Keratinocyte (primary cell): ENCODE measurements around the gene ARHGAP1.

Source experiments
- EZH2 ChIP-seq: IDR thresholded peaks from one replicate; pipeline ENCODE4 v1.6.1; 2012; ENCODE audit warnings: inconsistent platforms, mild to moderate bottlenecking, low read length, moderate library complexity
- TF ChIP-seq, protein P1 (sequence below), 3 experiments: IDR thresholded peaks in 1 of 3; conservative IDR thresholded peaks in 1 of 3; optimal IDR thresholded peaks in 1 of 3; 2 replicates in 2 of 3; 3 replicates in 1 of 3; pipeline versions ENCODE3 to v1.5.1; 2011; ENCODE audit warnings: low read length in 3 of 3, mild to moderate bottlenecking in 3 of 3, moderate library complexity in 2 of 3, control low read depth in 1 of 3, inconsistent platforms in 1 of 3; ENCODE audit not compliant: insufficient read depth in 2 of 3; ENCODE audit errors: extremely low read depth in 1 of 3

- TF ChIP-seq, protein P1, sequence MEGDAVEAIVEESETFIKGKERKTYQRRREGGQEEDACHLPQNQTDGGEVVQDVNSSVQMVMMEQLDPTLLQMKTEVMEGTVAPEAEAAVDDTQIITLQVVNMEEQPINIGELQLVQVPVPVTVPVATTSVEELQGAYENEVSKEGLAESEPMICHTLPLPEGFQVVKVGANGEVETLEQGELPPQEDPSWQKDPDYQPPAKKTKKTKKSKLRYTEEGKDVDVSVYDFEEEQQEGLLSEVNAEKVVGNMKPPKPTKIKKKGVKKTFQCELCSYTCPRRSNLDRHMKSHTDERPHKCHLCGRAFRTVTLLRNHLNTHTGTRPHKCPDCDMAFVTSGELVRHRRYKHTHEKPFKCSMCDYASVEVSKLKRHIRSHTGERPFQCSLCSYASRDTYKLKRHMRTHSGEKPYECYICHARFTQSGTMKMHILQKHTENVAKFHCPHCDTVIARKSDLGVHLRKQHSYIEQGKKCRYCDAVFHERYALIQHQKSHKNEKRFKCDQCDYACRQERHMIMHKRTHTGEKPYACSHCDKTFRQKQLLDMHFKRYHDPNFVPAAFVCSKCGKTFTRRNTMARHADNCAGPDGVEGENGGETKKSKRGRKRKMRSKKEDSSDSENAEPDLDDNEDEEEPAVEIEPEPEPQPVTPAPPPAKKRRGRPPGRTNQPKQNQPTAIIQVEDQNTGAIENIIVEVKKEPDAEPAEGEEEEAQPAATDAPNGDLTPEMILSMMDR (optimal IDR thresholded peaks at IDR 0.05 in 1 of 3, IDR thresholded peaks at IDR 0.05 in 1 of 3, conservative IDR thresholded peaks at IDR 0.05 in 1 of 3; ENCODE audit: extremely low read depth in 1 of 3, insufficient read depth in 2 of 3, low read length in 3 of 3), result no peak
- no peak for TF ChIP-seq EZH2
Measured at GRCh38 chr11:46675949-46676348, 24.5 kb downstream of the ARHGAP1 start.
